ENCODE data around the gene SYDE1. TPM values are rescaled to one million over a fixed set of nuclear protein-coding genes. Genes with fewer than 3 reads are reported as not detected.
A peak's percentile ranks its signal among the peaks of the same experiment; 100 is the strongest.

SYDE1 gene
- total and polyA plus RNA-seq, 2 of the 4 experiments (the other 2 are of a cell fraction): 19.4 to 64.9 TPM

DNA sequence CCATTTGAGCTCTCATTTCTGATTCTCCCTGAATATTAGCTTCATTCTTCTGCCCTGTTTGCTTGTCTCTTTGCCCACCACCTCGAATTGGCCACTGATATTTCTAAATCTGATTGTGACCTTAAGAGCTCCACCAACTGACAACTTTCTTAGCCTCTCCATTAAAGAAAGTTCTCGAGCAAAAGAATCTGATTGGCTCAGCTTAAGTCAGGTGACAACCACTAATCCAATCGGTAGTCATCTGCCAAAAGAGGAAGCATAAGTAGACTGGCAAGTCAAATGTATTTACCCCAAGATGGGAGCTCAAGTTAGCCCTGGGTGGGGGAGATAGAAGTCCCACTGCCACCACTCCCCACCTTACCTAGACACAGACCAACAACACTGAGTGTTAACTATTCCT is 52.0 kb downstream of the SYDE1 start:
- WGBS, 2 experiments (ENCODE audit: extremely low coverage in 2 of 2, insufficient read length in 1 of 2): 22% methylated on average over 1 of the region's 3 CpGs; no CpG with 5 or more reads in 1 of the 2 experiments
- dilution Hi-C loops (cut with HindIII; ENCODE audit: low sequenced_read_pairs, unreplicated experiment): no loop called here

More for the DNA sequence above, 52.0 kb downstream of the SYDE1 start:
- Histone ChIP-seq H2BK15ac (ENCODE audit: low read depth, low read length) (no peak overlapping the region), H3K36me3 (ENCODE audit: control insufficient read depth, insufficient read depth, low read length) (peaks cover 19% of the 10 kb centered on the region), H3K9me1 (ENCODE audit: insufficient read depth, low read length) (no peaks in the 10 kb centered on the region; the same call in 1 of the 2 replicates), H3K23ac (ENCODE audit: low read depth, low read length) (no peak overlapping the region), H3K9me3 (ENCODE audit: control insufficient read depth, insufficient read depth, low read length) (peaks cover 19% of the 10 kb centered on the region), H4K8ac (ENCODE audit: low read depth in 2 of 2, low read length in 2 of 2) (no peak overlapping the region), H3K14ac (replicated peaks; ENCODE audit: low read depth, low read length) (no peak overlapping the region), H3K27ac (ENCODE audit: insufficient read depth, low read length) (no peak overlapping the region), H2AK5ac (ENCODE audit: low read depth, low read length) (no peak overlapping the region), H3K18ac (ENCODE audit: low read depth, low read length) (no peak overlapping the region), H3K79me1 (ENCODE audit: low read depth in 1 of 2, low read length in 2 of 2) (no peaks in the 10 kb centered on the region), H3K4me2 (ENCODE audit: low read depth, low read length) (no peak overlapping the region), H2BK5ac (ENCODE audit: low read depth, low read length, poor library complexity, severe bottlenecking) (no peak overlapping the region), H2AFZ (replicated peaks; ENCODE audit: low read length, poor library complexity) (no peak overlapping the region), H3K4me1 (ENCODE audit: control insufficient read depth, insufficient read depth, low read length) (no peaks in the 10 kb centered on the region), H3K9ac (ENCODE audit: low read depth, low read length) (no peak overlapping the region), H4K5ac (ENCODE audit: low read depth, low read length) (no peak overlapping the region), H4K20me1 (ENCODE audit: insufficient read depth, low read length) (no peaks in the 10 kb centered on the region), H3K4ac (ENCODE audit: low read depth, low read length) (no peak overlapping the region), H2AK9ac (replicated peaks; ENCODE audit: low read depth, low read length, poor library complexity) (no peak overlapping the region), H3K4me3 (ENCODE audit: insufficient read depth, low read depth, low read length) (no peak overlapping the region), H3K27me3 (ENCODE audit: control insufficient read depth, insufficient read depth, low read length) (no peaks in the 10 kb centered on the region), H3K56ac (ENCODE audit: extremely low read depth, insufficient read depth, low read length) (no peak overlapping the region), H2BK20ac (ENCODE audit: low read depth, low read length) (no peak overlapping the region), H2BK120ac (ENCODE audit: low read depth, low read length) (no peak overlapping the region), H4K91ac (ENCODE audit: insufficient read depth, low read depth, low read length) (no peak overlapping the region)
- in situ Hi-C loops (cut with MboI; ENCODE audit: low sequenced_read_pairs) (no loop called here), intact Hi-C loops (cut with micrococcal nuclease) (no loop called here)
- POLR2A ChIA-PET (ENCODE audit: unreplicated experiment): no interaction called here
- no peak for TF ChIP-seq CHD1 (IDR thresholded peaks at IDR 0.05; ENCODE audit: low read depth, low read length)
- no peak for TF ChIP-seq MAZ (IDR thresholded peaks at IDR 0.05; ENCODE audit: borderline replicate concordance, low read depth, low read length)
- TF ChIP-seq POLR2A (IDR thresholded peaks at IDR 0.05; ENCODE audit: low read depth, low read length): no peak
- no peak for TF ChIP-seq CEBPB (IDR thresholded peaks at IDR 0.05; ENCODE audit: low read depth, low read length)
- no peak for TF ChIP-seq NFE2L2 (IDR thresholded peaks at IDR 0.05; ENCODE audit: low read depth, low read length)
- no peak for TF ChIP-seq RFX5 (IDR thresholded peaks at IDR 0.05; ENCODE audit: low read depth, low read length)
- no peak for TF ChIP-seq MXI1 (IDR thresholded peaks at IDR 0.05; ENCODE audit: borderline replicate concordance, low read depth, low read length)
- no peak for TF ChIP-seq USF2 (IDR thresholded peaks at IDR 0.05; ENCODE audit: low read depth, low read length)
- TF ChIP-seq SMC3 (IDR thresholded peaks at IDR 0.05; ENCODE audit: low read depth, low read length): no peak
- TF ChIP-seq, protein P1, sequence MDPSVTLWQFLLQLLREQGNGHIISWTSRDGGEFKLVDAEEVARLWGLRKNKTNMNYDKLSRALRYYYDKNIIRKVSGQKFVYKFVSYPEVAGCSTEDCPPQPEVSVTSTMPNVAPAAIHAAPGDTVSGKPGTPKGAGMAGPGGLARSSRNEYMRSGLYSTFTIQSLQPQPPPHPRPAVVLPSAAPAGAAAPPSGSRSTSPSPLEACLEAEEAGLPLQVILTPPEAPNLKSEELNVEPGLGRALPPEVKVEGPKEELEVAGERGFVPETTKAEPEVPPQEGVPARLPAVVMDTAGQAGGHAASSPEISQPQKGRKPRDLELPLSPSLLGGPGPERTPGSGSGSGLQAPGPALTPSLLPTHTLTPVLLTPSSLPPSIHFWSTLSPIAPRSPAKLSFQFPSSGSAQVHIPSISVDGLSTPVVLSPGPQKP (IDR thresholded peaks at IDR 0.05; ENCODE audit: borderline replicate concordance, low read depth, low read length): no peak
- TF ChIP-seq MAFK (IDR thresholded peaks at IDR 0.05; ENCODE audit: low read depth, low read length): no peak
- no peak for TF ChIP-seq FOS (IDR thresholded peaks at IDR 0.05; ENCODE audit: low read depth, low read length)
- TF ChIP-seq RCOR1 (IDR thresholded peaks at IDR 0.05; ENCODE audit: insufficient replicate concordance, low read length): no peak
- no peak for TF ChIP-seq BHLHE40 (IDR thresholded peaks at IDR 0.05; ENCODE audit: low read depth, low read length)
- no TSS peak for BruUV-seq (replicated peaks)
- CTCF ChIA-PET: no interaction called here
- DNase-seq (peak; percentile 33), ATAC-seq (ENCODE audit: low read depth) (no peak)

Measured in IMR-90 (cell line).